ENCODE measurements around the gene PDK4.
"Not testable (repeated sequence)": the region's sequence is repeated elsewhere in the genome, so short reads cannot be mapped to it uniquely, and the experiment has no call there.

PDK4 gene

GRCh38 chr7:95569720-95570119, 26.6 kb downstream of the PDK4 start:
- no peak for DNase-seq (ENCODE audit: low read depth)

GRCh38 chr7:95560674-95561073, 35.6 kb downstream of the PDK4 start:
- DNase-seq (ENCODE audit: low read depth), result no peak

GRCh38 chr7:95558864-95559263, 37.5 kb downstream of the PDK4 start:
- no peak for DNase-seq (ENCODE audit: low read depth)

GRCh38 chr7:95556777-95557176, 39.5 kb downstream of the PDK4 start:
- no peak for DNase-seq (ENCODE audit: low read depth)

- DNase-seq (ENCODE audit: low read depth), result no peak
Measured at GRCh38 chr7:95553939-95554338, 42.4 kb downstream of the PDK4 start.

- not testable (repeated sequence) for DNase-seq (ENCODE audit: low read depth)
Measured at GRCh38 chr7:95552010-95552926, 44.0 kb downstream of the PDK4 start.

GRCh38 chr7:95550546-95550945, 45.8 kb downstream of the PDK4 start:
- no peak for DNase-seq (ENCODE audit: low read depth)

GRCh38 chr7:95549818-95550529, 46.3 kb downstream of the PDK4 start:
- DNase-seq (ENCODE audit: low read depth), result no peak

- no peak for DNase-seq (ENCODE audit: low read depth)
Measured at GRCh38 chr7:95547361-95548348, 48.7 kb downstream of the PDK4 start.

- DNase-seq (ENCODE audit: low read depth), result no peak
Measured at GRCh38 chr7:95546647-95547046, 49.7 kb downstream of the PDK4 start.

- DNase-seq (ENCODE audit: low read depth), result no peak
Measured at GRCh38 chr7:95545673-95546072, 50.6 kb downstream of the PDK4 start.

- DNase-seq (ENCODE audit: low read depth), result no peak
Measured at GRCh38 chr7:95545007-95545615, 51.2 kb downstream of the PDK4 start.

- DNase-seq (ENCODE audit: low read depth), result no peak
Measured at GRCh38 chr7:95544171-95544570, 52.1 kb downstream of the PDK4 start.

GRCh38 chr7:95543312-95543711, 53.0 kb downstream of the PDK4 start:
- no peak for DNase-seq (ENCODE audit: low read depth)

GRCh38 chr7:95540366-95540765, 56.0 kb downstream of the PDK4 start:
- no peak for DNase-seq (ENCODE audit: low read depth)

GRCh38 chr7:95539426-95539825, 56.9 kb downstream of the PDK4 start:
- no peak for DNase-seq (ENCODE audit: low read depth)

GRCh38 chr7:95537468-95537867, 58.8 kb downstream of the PDK4 start:
- no peak for DNase-seq (ENCODE audit: low read depth)

GRCh38 chr7:95536656-95537311, 59.5 kb downstream of the PDK4 start:
- DNase-seq (ENCODE audit: low read depth), result no peak

GRCh38 chr7:95535662-95536061, 60.7 kb downstream of the PDK4 start:
- DNase-seq (ENCODE audit: low read depth), result no peak

GRCh38 chr7:95534796-95535195, 61.5 kb downstream of the PDK4 start:
- no peak for DNase-seq (ENCODE audit: low read depth)

All from stimulated activated CD8-positive, alpha-beta memory T cell treated with anti-CD3 and anti-CD28 coated beads, Interleukin-12 subunit alpha, Interleukin-12 subunit beta, amount 100 ng/mL, for 1 hour (primary cell).